ENCODE results near the gene ARID5A. TPM values are rescaled to one million over a fixed set of nuclear protein-coding genes. Genes with fewer than 3 reads are reported as not detected.
A peak's percentile ranks its signal among the peaks of the same experiment; 100 is the strongest.

ARID5A gene
- total and polyA plus RNA-seq, 2 of the 13 experiments (the other 11 are each of a cell fraction or from before 2014, with no cell fraction given) = 6.0 to 9.5 TPM

GRCh38 chr2:96601382-96602292 is 65.1 kb downstream of the ARID5A start (continued):
- TF ChIP-seq SNAPC4 (CRISPR knock-in tag; IDR thresholded peaks at IDR 0.05) (no peak), KLF12 (CRISPR knock-in tag; IDR thresholded peaks at IDR 0.05; ENCODE audit: borderline replicate concordance) (0 out of 2 replicates have a peak, but pooled peaks have one; percentile 37), NFYC (CRISPR knock-in tag; IDR thresholded peaks at IDR 0.05) (0 out of 2 replicates have a peak, but pooled peaks have one; percentile 18), SALL2 (CRISPR knock-in tag; IDR thresholded peaks at IDR 0.05) (peak; percentile 67; the same call in 1 of the 2 replicates), U2AF2 (IDR thresholded peaks at IDR 0.05; ENCODE audit: low read depth, low read length) (no peak), THAP9 (CRISPR knock-in tag; IDR thresholded peaks at IDR 0.05; ENCODE audit: borderline replicate concordance) (peak; percentile 81; the same call in 1 of the 2 replicates), MIXL1 (CRISPR knock-in tag; IDR thresholded peaks at IDR 0.05) (peak; percentile 83), ZNF335 (CRISPR knock-in tag; IDR thresholded peaks at IDR 0.05) (0 out of 2 replicates have a peak, but pooled peaks have one; percentile 18), TBL1XR1 (IDR thresholded peaks at IDR 0.05; ENCODE audit: borderline replicate concordance, low read length, partially characterized antibody) (peak; percentile 62), SIN3A (IDR thresholded peaks at IDR 0.05; ENCODE audit: borderline replicate concordance, low read depth, low read length) (no peak; the same call in 1 of the 2 replicates), POLR2AphosphoS5 (IDR thresholded peaks at IDR 0.05; ENCODE audit: low read depth, low read length) (no peak), ZKSCAN5 (CRISPR knock-in tag; IDR thresholded peaks at IDR 0.05) (no peak), ZFP90 (CRISPR knock-in tag; IDR thresholded peaks at IDR 0.05; ENCODE audit: borderline replicate concordance) (peak; percentile 77; the same call in 1 of the 2 replicates), SP5 (CRISPR knock-in tag; IDR thresholded peaks at IDR 0.05; ENCODE audit: borderline replicate concordance, low read depth) (peak; percentile 48), SETDB1 (CRISPR knock-in tag; IDR thresholded peaks at IDR 0.05; ENCODE audit: borderline replicate concordance) (no peak), TSC22D2 (CRISPR knock-in tag; IDR thresholded peaks at IDR 0.05; ENCODE audit: borderline replicate concordance) (0 out of 2 replicates have a peak, but pooled peaks have one; percentile 58)
- TF ChIP-seq, protein P1, sequence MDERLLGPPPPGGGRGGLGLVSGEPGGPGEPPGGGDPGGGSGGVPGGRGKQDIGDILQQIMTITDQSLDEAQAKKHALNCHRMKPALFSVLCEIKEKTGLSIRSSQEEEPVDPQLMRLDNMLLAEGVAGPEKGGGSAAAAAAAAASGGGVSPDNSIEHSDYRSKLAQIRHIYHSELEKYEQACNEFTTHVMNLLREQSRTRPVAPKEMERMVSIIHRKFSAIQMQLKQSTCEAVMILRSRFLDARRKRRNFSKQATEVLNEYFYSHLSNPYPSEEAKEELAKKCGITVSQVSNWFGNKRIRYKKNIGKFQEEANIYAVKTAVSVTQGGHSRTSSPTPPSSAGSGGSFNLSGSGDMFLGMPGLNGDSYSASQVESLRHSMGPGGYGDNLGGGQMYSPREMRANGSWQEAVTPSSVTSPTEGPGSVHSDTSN (CRISPR knock-in tag; IDR thresholded peaks at IDR 0.05) = peak; percentile 57; the same call in 1 of the 2 replicates
- TF ChIP-seq, protein P2, sequence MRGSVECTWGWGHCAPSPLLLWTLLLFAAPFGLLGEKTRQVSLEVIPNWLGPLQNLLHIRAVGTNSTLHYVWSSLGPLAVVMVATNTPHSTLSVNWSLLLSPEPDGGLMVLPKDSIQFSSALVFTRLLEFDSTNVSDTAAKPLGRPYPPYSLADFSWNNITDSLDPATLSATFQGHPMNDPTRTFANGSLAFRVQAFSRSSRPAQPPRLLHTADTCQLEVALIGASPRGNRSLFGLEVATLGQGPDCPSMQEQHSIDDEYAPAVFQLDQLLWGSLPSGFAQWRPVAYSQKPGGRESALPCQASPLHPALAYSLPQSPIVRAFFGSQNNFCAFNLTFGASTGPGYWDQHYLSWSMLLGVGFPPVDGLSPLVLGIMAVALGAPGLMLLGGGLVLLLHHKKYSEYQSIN (CRISPR knock-in tag; IDR thresholded peaks at IDR 0.05; ENCODE audit: borderline replicate concordance) = no peak
